ENCODE measurements around the gene CNTF.

The CNTF gene

DNA sequence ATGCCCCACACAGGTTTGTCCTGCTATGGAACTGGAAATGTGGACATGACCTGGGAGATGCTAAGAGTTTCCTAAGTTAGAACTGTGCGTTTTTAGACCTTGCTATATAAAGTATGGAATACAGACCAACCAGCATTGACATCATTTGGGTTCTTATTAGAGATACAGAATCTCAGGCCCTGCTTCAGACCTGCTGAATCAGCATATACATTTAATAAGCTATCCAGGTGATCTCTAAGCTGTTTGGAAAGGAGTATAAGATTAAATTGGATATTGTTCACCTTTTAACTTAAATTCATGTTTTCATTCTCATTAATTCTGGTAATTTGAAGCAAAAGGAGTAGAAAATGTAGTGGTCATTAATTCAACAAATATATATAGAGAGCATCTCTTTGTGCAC is 6.9 kb upstream of the CNTF start:
- no peak for DNase-seq (ENCODE audit: low read depth, low spot score)
- POLR2A ChIA-PET: no interaction called here
- TF ChIP-seq, protein P1, sequence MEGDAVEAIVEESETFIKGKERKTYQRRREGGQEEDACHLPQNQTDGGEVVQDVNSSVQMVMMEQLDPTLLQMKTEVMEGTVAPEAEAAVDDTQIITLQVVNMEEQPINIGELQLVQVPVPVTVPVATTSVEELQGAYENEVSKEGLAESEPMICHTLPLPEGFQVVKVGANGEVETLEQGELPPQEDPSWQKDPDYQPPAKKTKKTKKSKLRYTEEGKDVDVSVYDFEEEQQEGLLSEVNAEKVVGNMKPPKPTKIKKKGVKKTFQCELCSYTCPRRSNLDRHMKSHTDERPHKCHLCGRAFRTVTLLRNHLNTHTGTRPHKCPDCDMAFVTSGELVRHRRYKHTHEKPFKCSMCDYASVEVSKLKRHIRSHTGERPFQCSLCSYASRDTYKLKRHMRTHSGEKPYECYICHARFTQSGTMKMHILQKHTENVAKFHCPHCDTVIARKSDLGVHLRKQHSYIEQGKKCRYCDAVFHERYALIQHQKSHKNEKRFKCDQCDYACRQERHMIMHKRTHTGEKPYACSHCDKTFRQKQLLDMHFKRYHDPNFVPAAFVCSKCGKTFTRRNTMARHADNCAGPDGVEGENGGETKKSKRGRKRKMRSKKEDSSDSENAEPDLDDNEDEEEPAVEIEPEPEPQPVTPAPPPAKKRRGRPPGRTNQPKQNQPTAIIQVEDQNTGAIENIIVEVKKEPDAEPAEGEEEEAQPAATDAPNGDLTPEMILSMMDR (IDR thresholded peaks at IDR 0.05; ENCODE audit: insufficient read depth, low read length, missing control alignments): no peak
- CTCF ChIA-PET: interaction anchor here (0.7 kb wide), 1 partner anchor 14 kb away, joined by 3 read pairs; no protein-coding TSS in a partner anchor
- H3K4me3 ChIP-seq (ENCODE audit: low read depth, low read length): no peak overlapping the region

DNA sequence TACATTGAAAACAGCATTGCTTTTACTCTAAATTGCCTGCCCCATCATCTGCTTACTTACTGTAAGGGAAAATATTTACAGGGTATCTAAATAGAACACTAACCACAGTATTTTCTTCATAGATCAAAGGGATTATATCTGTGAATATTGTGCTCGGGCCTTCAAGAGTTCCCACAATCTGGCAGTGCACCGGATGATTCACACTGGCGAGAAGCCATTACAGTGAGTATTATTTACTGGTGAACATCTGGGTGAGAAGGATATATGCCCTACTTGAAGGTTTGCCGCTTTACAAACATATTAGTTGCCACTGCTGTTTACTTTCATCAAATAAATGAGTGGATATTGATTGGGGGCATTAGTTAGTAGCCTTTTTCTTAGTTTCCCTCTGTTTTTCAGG is 5.9 kb upstream of the CNTF start:
- POLR2A ChIA-PET: no interaction called here
- peak; percentile 33 for DNase-seq (ENCODE audit: low read depth, low spot score)
- CTCF ChIA-PET: interaction anchor here (1.2 kb wide), 1 partner anchor 9 kb away, joined by 4 read pairs; no protein-coding TSS in a partner anchor
- TF ChIP-seq, protein P1 (IDR thresholded peaks at IDR 0.05; ENCODE audit: insufficient read depth, low read length, missing control alignments): no peak
- no peak overlapping the region for H3K4me3 ChIP-seq (ENCODE audit: low read depth, low read length)

DNA sequence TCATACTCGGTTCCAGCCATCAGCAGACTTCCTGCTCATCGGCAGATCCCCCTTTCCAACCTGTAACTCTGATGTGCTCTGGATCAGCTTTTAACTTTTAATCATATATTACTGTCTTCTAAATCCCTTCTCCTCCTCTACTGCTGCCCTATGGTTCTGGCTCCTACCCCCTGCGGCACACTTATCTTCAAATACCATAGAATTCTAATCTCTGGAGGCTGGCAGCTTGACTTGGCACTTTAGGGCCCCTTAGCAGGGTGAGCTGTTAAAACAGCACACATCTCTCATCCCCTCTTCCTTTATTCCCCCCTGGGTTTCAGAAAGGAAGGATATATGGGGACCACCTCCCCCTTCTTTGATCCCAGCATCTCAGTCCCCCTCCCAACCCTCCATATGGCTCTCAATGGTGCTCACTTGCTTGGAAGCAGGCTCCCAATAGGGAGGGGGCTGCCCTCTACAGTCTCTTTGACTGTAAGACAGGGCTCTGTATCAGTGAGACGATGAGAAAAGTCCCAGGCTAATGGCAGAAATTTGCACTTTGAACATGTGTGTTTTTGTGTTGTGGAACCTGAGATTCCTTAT is 4.4 kb upstream of the CNTF start:
- TF ChIP-seq, protein P1 (IDR thresholded peaks at IDR 0.05; ENCODE audit: insufficient read depth, low read length, missing control alignments): no peak
- ChIA-PET POLR2A (no interaction called here), CTCF (interaction anchor here (1.1 to 3.6 kb wide), 3 partner anchors 11 kb away, joined by 3 to 30 read pairs (median 4); no protein-coding TSS in a partner anchor)
- H3K4me3 ChIP-seq (ENCODE audit: low read depth, low read length): no peak overlapping the region
- DNase-seq (ENCODE audit: low read depth, low spot score): no peak

DNA sequence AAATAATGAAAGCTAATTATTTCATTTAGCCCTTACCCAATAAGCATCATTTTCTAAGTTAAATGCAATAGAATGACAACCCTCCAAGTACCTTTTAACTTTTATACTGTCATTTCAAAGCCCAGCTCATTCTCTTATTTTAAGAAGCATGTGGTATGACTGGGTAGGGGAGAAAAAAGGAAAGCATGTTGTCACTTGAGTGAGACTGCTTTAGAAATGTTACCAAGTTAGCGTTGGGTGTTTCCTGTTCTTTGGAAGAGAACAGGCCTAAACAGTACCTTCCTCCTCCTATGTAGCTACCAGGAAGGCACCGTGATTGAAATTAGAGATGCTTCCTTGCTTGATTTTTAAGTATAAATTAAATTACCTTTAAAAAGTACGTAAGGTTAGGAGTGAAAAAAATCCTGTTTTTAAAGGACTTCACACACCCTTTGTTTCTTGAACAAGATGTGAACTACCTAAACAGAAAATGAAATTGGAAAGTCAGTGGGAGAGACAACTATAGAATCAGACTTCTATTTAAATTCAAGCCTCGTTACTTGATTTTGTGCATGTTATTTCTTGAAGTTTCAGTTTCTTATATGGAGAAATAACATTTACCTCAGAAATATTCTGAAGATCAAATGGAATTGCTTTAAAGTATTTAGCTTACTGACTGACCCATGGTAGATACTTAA is 741 bp upstream of the CNTF start:
- no peak for DNase-seq (ENCODE audit: low read depth, low spot score)
- ChIA-PET POLR2A (no interaction called here), CTCF (interaction anchor here (0.7 to 1.8 kb wide), 5 partner anchors 8 to 279 kb away, joined by 3 to 8 read pairs (median 4); no protein-coding TSS in a partner anchor)
- TF ChIP-seq, protein P1 (IDR thresholded peaks at IDR 0.05; ENCODE audit: insufficient read depth, low read length, missing control alignments): no peak
- H3K4me3 ChIP-seq (ENCODE audit: low read depth, low read length): no peak overlapping the region

DNA sequence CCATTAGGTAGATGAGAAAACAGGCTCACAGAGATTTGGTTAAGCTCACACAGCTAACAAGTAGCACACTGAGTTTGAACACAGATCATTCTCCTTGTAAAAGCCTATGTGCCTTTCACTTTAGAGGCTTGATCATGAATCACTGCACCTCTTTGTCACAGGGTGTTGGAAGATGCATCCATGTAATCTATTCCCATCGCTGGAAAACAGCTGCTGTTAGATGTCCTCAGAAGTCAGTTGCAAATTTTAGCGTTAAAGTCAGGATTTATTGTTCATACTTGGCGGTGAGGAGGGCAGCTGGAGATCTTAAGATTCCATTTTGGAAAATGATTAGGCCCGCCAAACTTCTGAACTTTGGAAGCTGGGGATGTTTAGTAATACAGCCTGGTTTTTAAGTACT is 2.6 kb downstream of the CNTF start:
- H3K4me3 ChIP-seq (ENCODE audit: low read depth, low read length): no peak overlapping the region
- TF ChIP-seq, protein P1 (IDR thresholded peaks at IDR 0.05; ENCODE audit: insufficient read depth, low read length, missing control alignments): no peak
- ChIA-PET POLR2A (no interaction called here), CTCF (interaction anchor here (1.0 kb wide), 1 partner anchor 511 kb away, joined by 3 read pairs; no protein-coding TSS in a partner anchor)
- DNase-seq (ENCODE audit: low read depth, low spot score): no peak

DNA sequence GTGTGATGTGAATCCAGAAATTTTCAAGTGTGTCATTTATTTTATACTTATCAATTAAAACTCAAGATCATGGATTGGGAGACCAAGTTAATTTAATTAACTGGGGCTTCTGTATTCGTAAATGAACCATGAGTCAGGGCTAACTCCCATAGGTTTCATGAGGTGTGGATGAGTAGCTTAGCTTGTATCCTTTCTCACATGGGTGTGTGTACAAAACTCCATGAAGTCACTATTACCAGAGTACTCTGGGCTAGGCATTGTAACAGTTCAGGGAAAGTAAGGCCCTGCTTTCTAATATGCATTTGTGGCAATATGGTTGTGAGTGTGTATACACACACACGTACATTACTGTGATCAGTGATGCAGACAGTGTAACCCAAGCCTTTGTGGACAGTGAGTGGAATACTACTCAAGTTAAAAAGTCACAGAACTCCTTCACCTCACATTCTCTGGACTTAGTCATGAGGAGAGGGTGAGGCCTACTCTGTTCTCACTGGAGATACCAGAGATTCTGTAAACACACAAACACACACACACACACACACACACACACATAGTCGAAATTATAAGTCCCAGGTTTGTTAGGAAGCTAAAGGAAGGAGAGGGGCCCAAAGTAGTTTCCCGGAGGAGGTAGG is 3.5 kb downstream of the CNTF start:
- peak; percentile 3 for DNase-seq (ENCODE audit: low read depth, low spot score)
- POLR2A ChIA-PET: interaction anchor here (0.6 kb wide), 1 partner anchor 9 kb away, joined by 3 read pairs; no protein-coding TSS in a partner anchor
- TF ChIP-seq, protein P1 (IDR thresholded peaks at IDR 0.05; ENCODE audit: insufficient read depth, low read length, missing control alignments): no peak

More for the DNA sequence above, 3.5 kb downstream of the CNTF start:
- no peak overlapping the region for H3K4me3 ChIP-seq (ENCODE audit: low read depth, low read length)
- CTCF ChIA-PET: interaction anchor here (0.6 to 5.3 kb wide), 8 partner anchors 9 to 869 kb away, joined by 3 to 57 read pairs (median 3); partner anchors contain the start of gene LPXN

Data from AG04449 (cell line).